H1 (cell line): Measurements from ENCODE around the gene HMCN1. TPM values are rescaled to one million over a fixed set of nuclear protein-coding genes. Genes with fewer than 3 reads are reported as not detected.
A peak's percentile ranks its signal among the peaks of the same experiment; 100 is the strongest.

ENCODE experiments used
- CTCF ChIA-PET: fragments of 300-600 bp; sonication (Branson Sonifier 250); formaldehyde crosslinking; loops from one replicate; lab custom pipeline; 2021; ENCODE audit not compliant: partially characterized antibody; lab: Charles Lee
- POLR2A ChIA-PET: fragments of 300-600 bp; sonication (Branson Sonifier 250); formaldehyde crosslinking; loops from one replicate; lab custom pipeline; 2021; ENCODE audit warnings: inconsistent platforms; ENCODE audit not compliant: partially characterized antibody; lab: Charles Lee
- DNase-seq, 2 experiments: peaks; one replicate each; pipeline versions ENCODE4 v3.0.0 to v3.0.0-alpha.2; 2010 to 2022; ENCODE audit warnings: low spot score in 2 of 2, low read depth in 1 of 2, mixed read lengths in 1 of 2
- FAIRE-seq: peaks from 2 replicates; lab custom pipeline; 2011; peaks lifted over from hg19 to GRCh38; lab: Jason Lieb, UNC
- H2AFZ ChIP-seq: 2 replicates; pipeline ENCODE4 v1.8.1; 2012; ENCODE audit warnings: low read length, inconsistent platforms
- H2AK5ac ChIP-seq: 2 replicates; pipeline ENCODE4 v1.6.1; 2013; ENCODE audit warnings: low read depth, low read length
- H2BK120ac ChIP-seq: replicated peaks from 2 replicates; pipeline ENCODE3; 2013; ENCODE audit warnings: low read depth, low read length, inconsistent platforms
- H2BK12ac ChIP-seq: 2 replicates; pipeline ENCODE4 v1.6.1; 2013; ENCODE audit warnings: low read depth, low read length
- H2BK15ac ChIP-seq: 2 replicates; pipeline ENCODE4 v1.6.1; 2013; ENCODE audit warnings: low read length
- H2BK20ac ChIP-seq: 2 replicates; pipeline ENCODE4 v1.6.1; 2013; ENCODE audit warnings: low read length
- H2BK5ac ChIP-seq: 2 replicates; pipeline ENCODE4 v1.6.1; 2013; ENCODE audit warnings: low read depth, low read length
- H3K14ac ChIP-seq: 2 replicates; pipeline ENCODE4 v1.6.1; 2013; ENCODE audit warnings: inconsistent platforms; ENCODE audit not compliant: insufficient read length
- H3K18ac ChIP-seq: 2 replicates; pipeline ENCODE4 v1.6.1; 2013; ENCODE audit warnings: low read length; ENCODE audit errors: extremely low read depth
- H3K23ac ChIP-seq: 2 replicates; pipeline ENCODE4 v1.6.1; 2013; ENCODE audit warnings: inconsistent platforms; ENCODE audit not compliant: insufficient read length
- H3K23me2 ChIP-seq: 2 replicates; pipeline ENCODE4 v1.6.1; 2013; ENCODE audit warnings: low read depth, low read length
- H3K27ac ChIP-seq: 2 replicates; pipeline ENCODE4 v1.6.1; 2011; ENCODE audit warnings: low read depth, low read length, inconsistent platforms
- H3K27me3 ChIP-seq, 4 experiments: replicated peaks in 1 of 4; 1 replicate in 1 of 4; 2 replicates in 3 of 4; pipeline versions ENCODE4 v1.6.1 to v1.8.1; 2011 to 2013; ENCODE audit warnings: low read length in 3 of 4, mild to moderate bottlenecking in 3 of 4, inconsistent platforms in 2 of 4, mixed read lengths in 2 of 4, moderate library complexity in 1 of 4; ENCODE audit not compliant: control insufficient read depth in 3 of 4, insufficient read depth in 3 of 4; ENCODE audit errors: extremely low read depth in 1 of 4
- H3K36me3 ChIP-seq, 4 experiments: 2 replicates each; pipeline versions ENCODE4 v1.6.1 to v1.8.1; 2011 to 2013; ENCODE audit warnings: mild to moderate bottlenecking in 4 of 4, low read length in 3 of 4, moderate library complexity in 2 of 4, control low read depth in 1 of 4, inconsistent platforms in 1 of 4; ENCODE audit not compliant: insufficient read depth in 4 of 4, control insufficient read depth in 2 of 4
- H3K4ac ChIP-seq: replicated peaks from 2 replicates; pipeline ENCODE3; 2013; ENCODE audit warnings: low read length, low read depth, mixed read lengths, inconsistent platforms; ENCODE audit not compliant: insufficient read length
- H3K4me1 ChIP-seq, 4 experiments: replicated peaks in 1 of 4; 1 replicate in 1 of 4; 2 replicates in 3 of 4; pipeline versions ENCODE4 v1.6.1 to v1.8.1; 2011 to 2013; ENCODE audit warnings: low read length in 3 of 4, inconsistent platforms in 2 of 4, mixed read lengths in 1 of 4; ENCODE audit not compliant: insufficient read depth in 4 of 4, control insufficient read depth in 3 of 4
- H3K4me2 ChIP-seq, 2 experiments: 2 replicates each; pipeline versions ENCODE4 v1.6.1 to v1.8.1; 2011 to 2013; ENCODE audit warnings: low read depth in 2 of 2, low read length in 2 of 2, control low read depth in 1 of 2, inconsistent platforms in 1 of 2, mild to moderate bottlenecking in 1 of 2; ENCODE audit not compliant: insufficient read depth in 1 of 2
- H3K4me3 ChIP-seq, 4 experiments: fragments of 200-600, 300-600 bp in 1 of 4; sonication (generic), shearing (Covaris generic), sonication (Bioruptor Twin) in 1 of 4; 2 replicates each; pipeline versions ENCODE4 v1.5.1 to v1.8.1; 2011 to 2016; ENCODE audit warnings: low read length in 4 of 4, low read depth in 3 of 4, control low read depth in 2 of 4, inconsistent platforms in 2 of 4, mild to moderate bottlenecking in 2 of 4, mixed read lengths in 1 of 4, moderate library complexity in 1 of 4; ENCODE audit not compliant: insufficient read depth in 2 of 4; ENCODE audit errors: extremely low read depth in 1 of 4
- H3K56ac ChIP-seq: replicated peaks from 2 replicates; pipeline ENCODE3; 2013; ENCODE audit warnings: low read depth, mild to moderate bottlenecking, mixed read lengths, low read length, inconsistent platforms; ENCODE audit not compliant: insufficient read length
- H3K79me1 ChIP-seq: 2 replicates; pipeline ENCODE4 v1.6.1; 2013; ENCODE audit warnings: low read depth, low read length, control low read depth
- H3K79me2 ChIP-seq, 2 experiments: 2 replicates each; pipeline versions ENCODE4 v1.6.1 to v1.8.1; 2012 to 2013; ENCODE audit warnings: low read length in 2 of 2, mild to moderate bottlenecking in 2 of 2, inconsistent platforms in 1 of 2; ENCODE audit not compliant: insufficient read depth in 2 of 2, control insufficient read depth in 1 of 2
- H3K9ac ChIP-seq, 4 experiments: replicated peaks in 1 of 4; 1 replicate in 1 of 4; 2 replicates in 3 of 4; pipeline versions ENCODE4 v1.6.1 to v1.8.1; 2011 to 2013; ENCODE audit warnings: low read depth in 3 of 4, low read length in 3 of 4, control low read depth in 2 of 4, mild to moderate bottlenecking in 2 of 4, moderate library complexity in 2 of 4, inconsistent platforms in 1 of 4; ENCODE audit errors: extremely low read depth in 1 of 4
- H3K9me3 ChIP-seq, 2 experiments: 2 replicates each; pipeline versions ENCODE4 v1.6.1 to v1.8.1; 2012 to 2013; ENCODE audit warnings: mild to moderate bottlenecking in 2 of 2, moderate library complexity in 2 of 2, control low read depth in 1 of 2, inconsistent platforms in 1 of 2, low read depth in 1 of 2, low read length in 1 of 2, mixed read lengths in 1 of 2; ENCODE audit not compliant: insufficient read depth in 2 of 2
- H4K20me1 ChIP-seq, 2 experiments: replicated peaks in 1 of 2; 2 replicates each; pipeline versions ENCODE3 to v1.8.1; 2011 to 2013; ENCODE audit warnings: inconsistent platforms in 2 of 2, low read length in 2 of 2, mild to moderate bottlenecking in 1 of 2; ENCODE audit not compliant: insufficient read depth in 2 of 2, control insufficient read depth in 1 of 2
- H4K5ac ChIP-seq: 2 replicates; pipeline ENCODE4 v1.6.1; 2013; ENCODE audit warnings: low read length, low read depth, mixed read lengths, inconsistent platforms; ENCODE audit not compliant: insufficient read length
- H4K8ac ChIP-seq: 2 replicates; pipeline ENCODE4 v1.8.0; 2013; ENCODE audit warnings: mild to moderate bottlenecking, moderate library complexity, low read length, inconsistent platforms; ENCODE audit not compliant: insufficient read depth; ENCODE audit errors: extremely low read depth
- H4K91ac ChIP-seq: replicated peaks from 2 replicates; pipeline ENCODE3; 2013; ENCODE audit warnings: low read length, mixed read lengths, inconsistent platforms; ENCODE audit not compliant: insufficient read length
- CEBPB ChIP-seq: IDR thresholded peaks from 2 replicates; pipeline ENCODE4 v1.6.1; 2012; ENCODE audit warnings: low read depth, low read length
- EP300 ChIP-seq, 2 experiments: IDR thresholded peaks; 1 replicate in 1 of 2; 2 replicates in 1 of 2; pipeline ENCODE4 v1.6.1; 2011 to 2012; ENCODE audit warnings: low read depth in 2 of 2, low read length in 2 of 2, mild to moderate bottlenecking in 2 of 2, borderline replicate concordance in 1 of 2, inconsistent platforms in 1 of 2, moderate library complexity in 1 of 2
- FOSL1 ChIP-seq: IDR thresholded peaks from 2 replicates; pipeline ENCODE4 v1.6.1; 2011; ENCODE audit warnings: mild to moderate bottlenecking, low read depth, low read length, moderate library complexity; ENCODE audit not compliant: insufficient read depth
- KDM1A ChIP-seq: fragments of 200-600, 300-600 bp; sonication (generic); IDR thresholded peaks from 2 replicates; pipeline ENCODE4 v1.7.1; 2016; ENCODE audit warnings: mild to moderate bottlenecking, low read length, borderline replicate concordance
- PHF8 ChIP-seq: fragments of 200-600 bp; sonication (generic); conservative IDR thresholded peaks from 2 replicates; pipeline ENCODE4 v1.7.1; 2012; ENCODE audit warnings: low read depth, mild to moderate bottlenecking, inconsistent platforms, low read length, moderate library complexity
- RFX5 ChIP-seq: IDR thresholded peaks from 2 replicates; pipeline ENCODE4 v1.6.1; 2011; ENCODE audit warnings: low read depth, low read length, improper control_type of control experiment, borderline replicate concordance
- SIN3A ChIP-seq, 2 experiments: IDR thresholded peaks in 1 of 2; conservative IDR thresholded peaks in 1 of 2; 2 replicates each; pipeline ENCODE4 v1.6.1; 2011 to 2012; ENCODE audit warnings: low read length in 2 of 2, improper control_type of control experiment in 1 of 2, low read depth in 1 of 2, mild to moderate bottlenecking in 1 of 2
- SP1 ChIP-seq: IDR thresholded peaks from 2 replicates; pipeline ENCODE4 v1.6.1; 2011; ENCODE audit warnings: low read depth, low read length
- TAF1 ChIP-seq: IDR thresholded peaks from 2 replicates; pipeline ENCODE4 v1.6.1; 2011; ENCODE audit warnings: mild to moderate bottlenecking, low read depth, low read length
- TBP ChIP-seq: IDR thresholded peaks from 2 replicates; pipeline ENCODE4 v1.6.1; 2011; ENCODE audit warnings: low read depth, low read length, improper control_type of control experiment
- WGBS, 2 experiments: shearing (Covaris generic) in 1 of 2; methylation state at CpG; one replicate each; pipeline versions ENCODE4 v1.1.6 to v1.1.7; 2013 to 2015; ENCODE audit warnings: low lambda C conversion rate in 2 of 2, mixed read lengths in 2 of 2, inconsistent platforms in 1 of 2, low coverage in 1 of 2, missing lambda C conversion rate in 1 of 2; ENCODE audit not compliant: insufficient replicate concordance in 2 of 2, insufficient coverage in 1 of 2, insufficient read length in 1 of 2; ENCODE audit errors: extremely low coverage in 1 of 2, missing lambda C conversion rate in 1 of 2; 5-methylcytosine and 5-hydroxymethylcytosine counted together
- polyA plus RNA-seq, 7 experiments: library from polyadenylated mRNA; depleted of rRNA in 3 of 7; stranded (reverse) in 5 of 7; unstranded in 2 of 7; fragments of >200 nt in 5 of 7; fragments of 200-250 nt in 2 of 7; gene quantifications; 1 replicate in 5 of 7; 2 replicates in 1 of 7; 4 replicates in 1 of 7; pipeline versions ENCODE4 v1.2.1 to v1.2.3, GENCODE V29; 2011 to 2013; ENCODE audit warnings: missing spikeins in 2 of 7, mixed read lengths in 2 of 7
- total RNA-seq: library from RNA; stranded (reverse); fragmentation: NEBNext Ultra II Directional; extraction: Animal tissue kit (Norgen Biotek cat#: 25700); gene quantifications from 2 replicates; pipeline ENCODE4 v1.2.1, GENCODE V29; 2021
- TF ChIP-seq, protein P1 (sequence below): IDR thresholded peaks from 2 replicates; pipeline ENCODE4 v1.6.1; 2011; ENCODE audit warnings: low read length, improper control_type of control experiment

The HMCN1 gene
- total and polyA plus RNA-seq, 2 of the 8 experiments (the other 6 are each of a cell fraction or from before 2014, with no cell fraction given): 13.8 to 14.6 TPM

- Histone ChIP-seq H3K4me1 (no peaks in the 10 kb centered on the region), H3K56ac (no peak overlapping the region), H4K8ac (no peak overlapping the region), H3K4me3 (no peak overlapping the region), H3K23ac (no peak overlapping the region), H3K4me2 (no peak overlapping the region), H2BK5ac (no peak overlapping the region), H3K27me3 (peaks cover 0 to 1% (median 0%) of the 10 kb centered on the region in 4 experiments; a peak in 1 of 7 replicates), H3K18ac (no peak overlapping the region), H3K14ac (no peak overlapping the region), H4K20me1 (no peaks in the 10 kb centered on the region), H2AFZ (peak overlapping the region; percentile 57; the same call in 1 of the 2 replicates), H2AK5ac (no peak overlapping the region), H4K91ac (no peak overlapping the region), H3K36me3 (no peaks in the 10 kb centered on the region), H4K5ac (no peak overlapping the region), H2BK15ac (no peak overlapping the region), H2BK120ac (no peak overlapping the region), H2BK12ac (no peak overlapping the region), H2BK20ac (no peak overlapping the region), H3K9me3 (no peaks in the 10 kb centered on the region), H3K9ac (no peak overlapping the region), H3K79me1 (no peaks in the 10 kb centered on the region), H3K27ac (no peak overlapping the region), H3K23me2 (no peaks in the 10 kb centered on the region), H3K4ac (no peak overlapping the region), H3K79me2 (no peaks in the 10 kb centered on the region)
- ChIA-PET POLR2A (no interaction called here), CTCF (interaction anchor here (0.5 to 1.3 kb wide), 4 partner anchors 9 to 508 kb away, joined by 3 to 5 read pairs (median 3); no protein-coding TSS in a partner anchor)
- 93% methylated on average over 6 of the region's 6 CpGs; no CpG with 5 or more reads in 1 of the 2 experiments for WGBS, 2 experiments
- DNase-seq: no peak
- no peak for TF ChIP-seq KDM1A
- no peak for TF ChIP-seq TBP
- TF ChIP-seq RFX5: no peak
- TF ChIP-seq TAF1: no peak
- TF ChIP-seq CEBPB: no peak
- TF ChIP-seq EP300 (IDR thresholded peaks at IDR 0.05; ENCODE audit: borderline replicate concordance in 1 of 2, low read depth in 2 of 2, low read length in 2 of 2): no peak
- TF ChIP-seq SP1: no peak
- TF ChIP-seq, protein P1, sequence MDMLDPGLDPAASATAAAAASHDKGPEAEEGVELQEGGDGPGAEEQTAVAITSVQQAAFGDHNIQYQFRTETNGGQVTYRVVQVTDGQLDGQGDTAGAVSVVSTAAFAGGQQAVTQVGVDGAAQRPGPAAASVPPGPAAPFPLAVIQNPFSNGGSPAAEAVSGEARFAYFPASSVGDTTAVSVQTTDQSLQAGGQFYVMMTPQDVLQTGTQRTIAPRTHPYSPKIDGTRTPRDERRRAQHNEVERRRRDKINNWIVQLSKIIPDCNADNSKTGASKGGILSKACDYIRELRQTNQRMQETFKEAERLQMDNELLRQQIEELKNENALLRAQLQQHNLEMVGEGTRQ: no peak
- TF ChIP-seq FOSL1: no peak
- TF ChIP-seq PHF8: no peak
- TF ChIP-seq SIN3A (conservative IDR thresholded peaks at IDR 0.05 in 1 of 2, IDR thresholded peaks at IDR 0.05 in 1 of 2; ENCODE audit: low read depth in 1 of 2, low read length in 2 of 2): no peak
- FAIRE-seq: no peak
Observed at GRCh38 chr1:186228749-186229148, 494.6 kb downstream of the HMCN1 start.
